ENCODE results near the gene CYP2D6.
A peak's percentile ranks its signal among the peaks of the same experiment; 100 is the strongest.
"Not testable (repeated sequence)": the region's sequence is repeated elsewhere in the genome, so short reads cannot be mapped to it uniquely, and the experiment has no call there.

The CYP2D6 gene

DNA sequence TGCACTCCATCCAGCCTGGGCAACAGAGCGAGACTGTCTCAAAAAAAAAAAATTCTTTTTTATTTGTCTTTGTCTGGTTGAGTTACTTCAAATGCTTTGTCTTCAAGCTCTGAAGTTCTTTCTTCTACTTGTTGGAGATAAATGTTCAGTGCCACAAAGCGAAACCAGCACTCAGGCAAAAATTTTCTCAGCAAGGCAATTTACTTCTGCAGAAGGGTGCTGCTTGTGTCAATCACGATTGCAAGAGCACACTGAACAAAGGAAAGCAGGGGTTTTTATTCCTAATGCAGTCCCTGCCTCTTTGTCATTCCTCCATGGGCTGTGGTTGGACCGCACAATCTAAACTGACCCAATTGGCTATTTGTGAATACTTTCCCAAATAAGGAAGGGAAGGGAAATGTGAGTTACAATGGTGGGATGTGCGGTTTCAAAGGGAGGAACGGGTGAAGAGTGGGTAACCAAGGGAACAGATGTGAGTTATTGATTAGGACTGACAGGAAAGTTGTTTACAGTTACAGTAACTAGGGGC lies 26.2 kb downstream of the CYP2D6 start:
- H3K4me1 Mint-ChIP-seq; DNase-seq; ATAC-seq (replicated peaks); H3K4me3 Mint-ChIP-seq; H3K27ac Mint-ChIP-seq; H3K27me3 Mint-ChIP-seq: not testable (repeated sequence)
- Mint-ChIP-seq H3K36me3 (peaks cover 17 to 48% of the 10 kb centered on the region in 2 donors), H3K9me3 (peaks cover 7 to 16% of the 10 kb centered on the region in 2 donors)

DNA sequence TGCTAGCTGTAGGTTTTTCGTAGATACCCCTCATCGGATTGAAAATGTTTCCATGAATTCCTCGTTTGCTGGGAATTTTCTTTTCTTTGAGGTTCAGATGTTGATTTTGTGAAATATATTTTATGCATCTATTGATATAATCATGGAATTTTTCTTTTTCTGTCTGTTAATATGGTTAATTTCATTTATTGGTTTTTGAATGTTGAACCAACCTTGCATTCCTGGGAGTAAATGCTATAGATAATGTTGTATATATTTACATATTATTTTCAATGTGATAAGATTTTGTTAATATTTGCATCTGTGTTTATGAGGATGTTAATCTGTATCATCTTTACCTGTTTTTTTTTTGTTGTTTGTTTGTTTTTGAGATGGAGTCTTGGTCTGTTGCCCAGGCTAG lies 29.4 kb downstream of the CYP2D6 start:
- Mint-ChIP-seq H3K27me3 (no peaks in the 10 kb centered on the region), H3K4me1 (no peaks in the 10 kb centered on the region), H3K36me3 (peaks cover 25 to 42% of the 10 kb centered on the region in 2 donors), H3K9me3 (peaks cover 11 to 17% of the 10 kb centered on the region in 2 donors), H3K4me3 (no peak overlapping the region), H3K27ac (no peak overlapping the region)
- no peak for DNase-seq
- no peak for ATAC-seq (replicated peaks)

- Mint-ChIP-seq H3K9me3 (no peaks in the 10 kb centered on the region), H3K27ac (peak overlapping the region; percentile 100), H3K4me1 (peaks cover 12 to 34% of the 10 kb centered on the region in 2 donors), H3K36me3 (peaks cover 13 to 31% of the 10 kb centered on the region in 2 donors), H3K4me3 (peak overlapping the region; percentile 97 to 98), H3K27me3 (no peaks in the 10 kb centered on the region)
- DNase-seq (no peak), ATAC-seq (replicated peaks) (no peak)
These were observed 39.2 kb downstream of the CYP2D6 start for GRCh38 chr22:42091455-42091782.

- Mint-ChIP-seq H3K27ac (peak within 1 kb of the TSS; percentile 100), H3K27me3 (no peaks in the 10 kb centered on the region), H3K36me3 (peaks cover 11 to 34% of the 10 kb centered on the region in 2 donors), H3K4me1 (peaks cover 13 to 34% of the 10 kb centered on the region in 2 donors), H3K4me3 (peak within 1 kb of the TSS; percentile 97 to 98), H3K9me3 (no peaks in the 10 kb centered on the region)
- ATAC-seq (replicated peaks) (peak; percentile 94 to 96), DNase-seq (peak; percentile 99)
These were observed 39.8 kb downstream of the CYP2D6 start, which contains the start of gene NDUFA6 for GRCh38 chr22:42090596-42091454. TSS of gene NDUFA6 (minus strand) at chr22:42090772. CDS start at chr22:42090744, 28 bp downstream.

GRCh38 chr22:42086051-42086450 lies 44.6 kb downstream of the CYP2D6 start:
- DNase-seq (no peak), ATAC-seq (replicated peaks) (no peak)
- H3K4me1 Mint-ChIP-seq, result peaks cover 20 to 40% of the 10 kb centered on the region in 2 donors
- H3K36me3 Mint-ChIP-seq, result peaks cover 32 to 64% of the 10 kb centered on the region in 2 donors
- no peaks in the 10 kb centered on the region for H3K27me3 Mint-ChIP-seq
- no peaks in the 10 kb centered on the region for H3K9me3 Mint-ChIP-seq
- H3K27ac Mint-ChIP-seq, result no peak overlapping the region
- no peak overlapping the region for H3K4me3 Mint-ChIP-seq

DNA sequence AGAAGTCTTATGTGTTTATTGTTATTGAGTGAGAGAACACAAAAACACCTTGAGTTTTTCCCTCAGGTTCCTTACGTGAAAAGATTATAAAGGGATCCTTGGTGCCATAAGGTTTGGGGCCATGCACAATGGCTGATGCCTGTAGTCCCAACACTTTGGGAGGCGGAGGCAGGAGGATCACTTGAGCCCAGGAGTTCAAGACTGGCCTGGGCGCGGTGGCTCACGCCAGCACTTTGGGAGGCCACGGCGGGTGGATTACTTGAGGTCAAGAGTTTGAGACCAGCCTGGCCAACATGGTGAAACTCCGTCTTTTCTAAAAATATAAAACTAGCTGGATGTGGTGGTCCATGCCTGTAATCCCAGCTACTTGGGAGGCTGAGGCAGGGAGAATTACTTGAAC lies 45.7 kb downstream of the CYP2D6 start:
- Mint-ChIP-seq H3K9me3 (no peaks in the 10 kb centered on the region), H3K36me3 (peaks cover 31 to 60% of the 10 kb centered on the region in 2 donors), H3K4me3 (no peak overlapping the region), H3K27ac (no peak overlapping the region), H3K27me3 (no peaks in the 10 kb centered on the region), H3K4me1 (peaks cover 23 to 40% of the 10 kb centered on the region in 2 donors)
- no peak for ATAC-seq (replicated peaks)
- DNase-seq, result no peak

GRCh38 chr22:42083119-42083518 lies 47.5 kb downstream of the CYP2D6 start:
- Mint-ChIP-seq H3K4me1 (peaks cover 18 to 34% of the 10 kb centered on the region in 2 donors), H3K27ac (no peak overlapping the region), H3K4me3 (no peak overlapping the region), H3K36me3 (peaks cover 25 to 48% of the 10 kb centered on the region in 2 donors), H3K9me3 (no peaks in the 10 kb centered on the region), H3K27me3 (no peaks in the 10 kb centered on the region)
- DNase-seq (no peak), ATAC-seq (replicated peaks) (no peak)

- no peaks in the 10 kb centered on the region for H3K9me3 Mint-ChIP-seq
- peak overlapping the region; percentile 99 for H3K27ac Mint-ChIP-seq
- peaks cover 23 to 30% of the 10 kb centered on the region in 2 donors for H3K36me3 Mint-ChIP-seq
- H3K4me3 Mint-ChIP-seq, result peak overlapping the region; percentile 93 to 95
- ATAC-seq (replicated peaks) (no peak), DNase-seq (no peak)
- no peaks in the 10 kb centered on the region for H3K27me3 Mint-ChIP-seq
- peaks cover 16 to 29% of the 10 kb centered on the region in 2 donors for H3K4me1 Mint-ChIP-seq
These were observed 50.3 kb downstream of the CYP2D6 start for GRCh38 chr22:42080287-42080686.

DNA sequence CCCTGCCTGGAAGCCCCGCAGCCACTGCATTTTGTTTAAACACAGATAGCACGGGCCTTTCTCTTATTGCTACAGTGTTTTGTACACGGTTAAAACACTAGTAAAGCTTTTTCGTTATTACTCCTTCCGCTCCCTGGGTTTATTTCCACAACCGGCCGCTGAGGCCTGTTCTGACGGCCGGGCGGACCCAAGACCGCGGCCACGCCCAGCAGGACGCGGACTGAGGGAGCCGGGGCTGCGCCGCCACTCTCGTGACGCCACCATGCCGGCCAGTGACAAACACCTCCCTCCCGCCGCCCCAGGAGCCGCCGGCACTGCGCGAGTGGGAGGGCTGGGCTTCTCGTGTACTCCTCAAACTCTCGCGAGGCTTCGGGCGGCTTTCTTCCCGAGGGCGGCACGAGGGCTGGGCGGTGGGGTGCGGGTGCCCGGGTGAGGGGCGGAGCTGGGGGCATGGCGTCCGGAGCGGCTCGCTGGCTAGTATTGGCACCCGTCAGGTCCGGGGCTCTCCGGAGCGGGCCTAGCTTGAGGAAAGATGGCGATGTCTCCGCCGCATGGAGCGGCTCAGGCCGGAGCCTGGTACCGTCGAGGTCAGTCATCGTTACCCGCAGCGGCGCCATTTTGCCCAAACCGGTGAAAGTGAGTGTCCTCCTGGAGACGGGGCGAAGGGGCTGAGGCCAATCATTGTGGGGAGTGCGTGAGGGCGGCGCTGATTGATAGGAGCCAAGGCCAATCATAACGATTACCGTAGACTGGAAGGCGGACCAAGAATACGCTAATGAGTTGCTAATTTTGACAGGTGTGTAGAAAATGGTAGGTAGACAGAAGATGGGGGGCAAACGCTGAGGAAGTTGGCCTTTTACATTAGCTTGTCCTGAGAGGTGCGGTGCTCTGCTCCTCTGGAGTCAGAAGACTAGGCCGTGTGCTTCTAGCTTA lies 51.0 kb downstream of the CYP2D6 start, which contains the start of gene SMDT1:
Gene SMDT1, plus strand, starts transcription at position 382 of the 933 bp plus-strand sequence. Its CDS starts 69 bp downstream, at position 451.
- no peaks in the 10 kb centered on the region for H3K9me3 Mint-ChIP-seq
- peaks cover 23 to 24% of the 10 kb centered on the region in 2 donors for H3K36me3 Mint-ChIP-seq
- peak; percentile 98 for DNase-seq
- H3K27ac Mint-ChIP-seq, result peak within 1 kb of the TSS; percentile 99
- H3K4me3 Mint-ChIP-seq, result peak within 1 kb of the TSS; percentile 93 to 95
- H3K27me3 Mint-ChIP-seq, result no peaks in the 10 kb centered on the region
- ATAC-seq (replicated peaks), result peak; percentile 92 to 93
- H3K4me1 Mint-ChIP-seq, result peaks cover 18 to 36% of the 10 kb centered on the region in 2 donors

- ATAC-seq (replicated peaks), result peak in 1 of 2 donors; percentile 4
- Mint-ChIP-seq H3K4me3 (peak overlapping the region; percentile 93 to 95), H3K4me1 (peaks cover 18 to 36% of the 10 kb centered on the region in 2 donors)
These were observed 51.9 kb downstream of the CYP2D6 start for GRCh38 chr22:42078469-42079318.

DNA sequence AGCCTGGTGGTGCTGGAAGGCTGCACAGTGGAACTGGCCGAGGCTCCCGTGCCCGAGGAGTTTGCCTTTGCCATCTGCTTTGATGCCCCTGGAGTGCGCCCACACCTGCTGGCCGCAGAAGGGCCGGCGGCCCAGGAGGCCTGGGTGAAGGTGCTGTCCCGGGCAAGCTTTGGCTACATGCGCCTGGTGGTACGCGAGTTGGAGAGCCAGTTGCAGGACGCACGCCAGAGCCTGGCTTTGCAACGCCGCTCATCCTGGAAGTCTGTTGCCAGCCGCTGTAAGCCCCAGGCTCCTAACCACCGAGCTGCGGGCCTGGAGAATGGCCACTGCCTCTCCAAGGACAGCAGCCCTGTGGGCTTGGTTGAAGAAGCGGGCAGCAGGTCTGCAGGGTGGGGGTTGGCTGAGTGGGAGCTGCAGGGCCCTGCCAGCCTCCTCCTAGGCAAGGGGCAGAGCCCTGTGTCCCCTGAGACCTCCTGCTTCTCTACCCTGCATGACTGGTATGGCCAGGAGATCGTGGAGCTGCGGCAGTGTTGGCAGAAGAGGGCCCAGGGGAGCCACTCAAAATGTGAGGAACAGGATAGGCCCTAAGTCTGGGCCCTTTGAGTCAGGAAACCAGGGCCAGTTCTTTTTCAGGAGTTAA lies 53.0 kb downstream of the CYP2D6 start:
- ATAC-seq (replicated peaks) (no peak), DNase-seq (no peak)
- no peaks in the 10 kb centered on the region for H3K9me3 Mint-ChIP-seq
- no peak overlapping the region for H3K4me3 Mint-ChIP-seq
- H3K4me1 Mint-ChIP-seq, result peaks cover 18 to 33% of the 10 kb centered on the region in 2 donors
- H3K27me3 Mint-ChIP-seq, result no peaks in the 10 kb centered on the region
- peak overlapping the region; percentile 25 for H3K27ac Mint-ChIP-seq
- peaks cover 11% of the 10 kb centered on the region in 2 donors for H3K36me3 Mint-ChIP-seq

More at GRCh38 chr22:42078469-42079318, 51.9 kb downstream of the CYP2D6 start:
- no peaks in the 10 kb centered on the region for H3K27me3 Mint-ChIP-seq
- no peak for DNase-seq
- no peaks in the 10 kb centered on the region for H3K9me3 Mint-ChIP-seq
- H3K27ac Mint-ChIP-seq, result peak overlapping the region; percentile 99
- H3K36me3 Mint-ChIP-seq, result peaks cover 15 to 16% of the 10 kb centered on the region in 2 donors

DNA sequence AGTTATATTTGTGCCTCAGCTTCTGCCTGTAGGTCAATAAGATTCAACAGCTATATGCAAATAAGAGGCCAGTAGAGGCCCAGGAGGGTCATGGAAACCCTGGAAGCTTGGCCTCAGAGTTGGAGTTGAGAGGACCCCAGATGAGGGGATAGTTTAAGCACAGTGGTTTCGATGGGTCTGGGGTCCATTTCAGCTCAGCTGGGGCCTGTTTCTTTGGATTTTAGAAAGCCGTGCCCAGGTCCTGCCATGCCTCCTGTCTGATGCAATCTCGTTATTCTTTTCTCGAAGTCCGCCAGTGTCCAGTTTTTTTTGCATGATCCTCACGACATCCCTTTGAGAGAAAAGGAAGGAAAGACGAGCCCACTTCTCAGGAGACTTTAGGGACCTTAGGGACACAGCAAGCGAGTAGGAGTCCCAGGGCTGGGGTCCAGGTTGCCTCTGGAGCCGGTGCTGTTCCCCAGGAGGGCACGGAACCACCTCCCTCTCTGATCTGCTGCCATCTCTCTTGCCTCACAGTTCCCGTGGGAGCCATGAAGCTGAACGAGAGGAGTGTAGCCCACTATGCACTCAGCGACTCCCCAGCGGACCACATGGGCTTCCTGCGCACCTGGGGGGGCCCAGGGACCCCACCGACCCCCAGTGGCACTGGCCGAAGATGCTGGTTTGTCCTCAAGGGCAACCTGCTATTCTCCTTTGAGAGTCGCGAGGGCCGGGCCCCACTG lies 53.7 kb downstream of the CYP2D6 start:
- DNase-seq (no peak), ATAC-seq (replicated peaks) (no peak)
- Mint-ChIP-seq H3K4me1 (peaks cover 15 to 27% of the 10 kb centered on the region in 2 donors), H3K4me3 (no peak overlapping the region), H3K27ac (no peak overlapping the region), H3K9me3 (no peaks in the 10 kb centered on the region), H3K36me3 (peaks cover 4 to 10% of the 10 kb centered on the region in 2 donors), H3K27me3 (no peaks in the 10 kb centered on the region)

Data from stimulated activated naive B cell treated with anti-CD40 and anti-IgM and Interleukin-4, amounts not matched to agents 10 μg/mL and 1 μg/mL and 100 μg/mL, for 72 hours (primary cell).